GM11168 (cell line): ENCODE results near the gene DGKE.

Source experiments
- in situ Hi-C: fragments of 300-500 bp; cut with MboI; formaldehyde crosslinking; loops from one replicate; pipeline ENCODE4 v1.12.0; 2022; ENCODE audit warnings: low sequenced_read_pairs; ENCODE audit not compliant: unreplicated experiment

Gene DGKE

DNA sequence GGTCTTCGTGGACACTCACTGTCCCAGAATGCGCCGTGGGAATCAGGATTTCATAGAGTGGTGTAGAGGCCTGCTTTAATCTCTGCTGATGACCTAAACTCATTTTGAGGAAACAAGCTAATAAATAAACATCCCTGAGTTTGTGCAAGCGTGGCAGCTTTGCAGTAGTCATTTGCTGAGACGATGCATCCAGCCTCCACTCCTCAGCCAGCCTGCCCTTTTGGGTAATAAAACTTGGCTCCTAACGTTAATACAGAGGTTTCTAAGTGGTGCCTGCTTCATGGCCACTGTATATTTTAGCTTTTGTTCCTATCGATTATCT lies 1.3 kb downstream of the DGKE start:
- in situ Hi-C loops, result no loop called here

DNA sequence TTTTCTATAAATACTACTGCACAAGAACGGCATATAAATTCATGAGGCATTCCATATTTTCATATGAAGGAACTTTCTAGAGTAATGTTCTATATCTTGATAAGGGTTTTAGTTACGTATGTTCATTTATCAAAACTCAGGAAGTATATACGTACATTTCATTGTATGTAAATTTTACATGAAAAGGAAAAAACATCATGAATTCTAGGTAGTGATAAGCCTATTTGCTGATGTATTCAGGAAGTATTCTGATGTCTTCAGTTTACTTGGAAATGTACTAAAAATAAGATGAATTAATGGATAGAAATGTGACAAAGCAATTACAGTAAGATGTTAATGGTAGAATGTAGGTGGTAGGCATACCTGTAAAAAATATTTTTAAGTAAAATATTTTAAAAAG lies 4.7 kb downstream of the DGKE start:
- in situ Hi-C loops, result no loop called here

DNA sequence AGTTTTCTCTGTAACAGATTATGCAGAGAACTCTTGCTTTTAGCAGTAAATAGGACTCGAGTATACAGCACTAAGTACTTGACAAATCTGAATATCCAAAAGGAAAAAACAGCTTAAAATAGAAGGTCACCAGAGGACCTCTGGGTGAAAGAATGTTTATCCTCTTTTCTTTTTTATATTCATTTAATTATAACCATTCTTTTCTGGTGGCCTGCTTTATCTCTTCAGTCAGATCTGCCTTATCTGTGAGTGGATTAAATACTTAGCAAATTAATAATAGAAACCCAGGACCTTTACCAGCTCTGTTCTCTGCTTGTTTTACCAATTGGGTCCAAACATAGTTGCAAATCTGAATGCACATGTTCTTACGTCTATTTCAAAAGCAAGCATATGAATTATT lies 8.6 kb downstream of the DGKE start:
- in situ Hi-C loops, result no loop called here

DNA sequence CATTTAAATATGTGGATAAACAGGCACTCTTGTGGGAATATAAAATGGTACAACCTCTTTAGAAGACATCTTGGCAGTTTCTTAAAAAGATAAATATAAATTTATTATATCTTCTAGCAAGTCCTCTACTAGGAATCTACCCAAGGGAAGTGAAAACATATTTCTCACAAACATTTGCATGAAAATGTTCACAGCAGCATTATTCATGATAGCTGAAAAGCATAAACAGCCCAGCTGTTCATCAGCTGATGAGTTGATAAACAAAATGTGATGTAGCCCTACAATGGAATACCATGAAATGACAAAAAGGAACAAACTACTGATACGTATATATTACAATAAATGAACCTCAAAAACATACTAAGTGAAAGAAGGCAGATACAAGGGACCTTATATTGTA lies 12.0 kb downstream of the DGKE start:
- in situ Hi-C loops, result no loop called here

DNA sequence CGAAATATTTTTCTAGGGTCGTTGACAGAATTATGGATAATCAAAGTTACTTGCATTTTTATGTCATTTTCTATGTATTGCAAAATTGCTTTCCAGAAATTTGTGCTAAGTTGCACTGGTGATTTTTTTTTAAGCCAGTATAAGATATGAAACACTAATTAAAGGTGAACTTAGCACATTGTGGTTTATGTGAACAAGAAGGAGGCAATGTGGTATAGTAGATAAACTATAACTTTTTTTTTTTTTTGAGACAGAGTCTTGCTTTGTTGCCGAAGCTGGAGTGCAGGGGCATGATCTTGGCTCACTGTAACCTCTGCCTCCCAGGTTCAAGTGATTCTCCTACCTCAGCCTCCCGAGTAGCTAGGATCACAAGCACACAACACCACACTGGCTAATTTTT lies 13.2 kb downstream of the DGKE start:
- in situ Hi-C loops, result no loop called here

DNA sequence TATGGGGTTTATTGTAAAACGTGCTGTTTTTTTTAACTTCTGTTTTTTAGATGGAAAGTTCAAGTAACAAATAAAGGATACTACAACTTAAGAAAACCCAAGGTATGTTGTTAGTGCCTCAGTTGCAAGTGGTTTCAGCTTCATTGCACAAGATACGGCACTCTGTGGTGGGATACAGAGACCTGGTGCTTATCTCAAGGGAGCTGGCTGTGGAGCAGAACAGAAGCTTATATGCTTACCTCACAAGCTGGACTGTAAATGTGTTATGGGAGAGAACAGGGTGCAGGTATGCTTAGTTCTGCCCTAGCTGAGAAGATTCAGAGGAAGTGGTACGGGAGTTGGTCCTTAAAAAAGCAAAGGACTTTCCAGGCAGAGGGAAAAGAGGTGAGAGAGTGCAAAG lies 15.2 kb downstream of the DGKE start:
- in situ Hi-C loops, result no loop called here

DNA sequence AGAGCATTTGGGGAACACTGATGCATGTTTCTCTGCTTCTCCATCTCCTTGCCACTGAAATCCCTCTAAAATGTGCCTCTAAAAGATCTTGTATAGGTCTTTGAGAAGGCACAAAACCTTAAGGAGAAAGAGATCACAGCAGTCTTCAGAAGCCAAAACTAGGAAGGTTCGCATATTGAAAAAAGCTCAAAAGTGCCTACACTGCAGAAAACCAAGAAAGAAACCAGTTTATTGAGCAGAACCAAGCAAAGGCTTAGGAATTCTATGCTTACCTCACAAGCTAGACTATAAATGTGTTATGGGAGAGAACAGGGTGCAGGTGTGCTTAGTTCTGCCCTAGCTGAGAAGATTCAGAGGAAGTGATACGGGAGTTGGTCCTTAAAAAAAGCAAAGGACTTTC lies 16.6 kb downstream of the DGKE start:
- in situ Hi-C loops, result no loop called here

DNA sequence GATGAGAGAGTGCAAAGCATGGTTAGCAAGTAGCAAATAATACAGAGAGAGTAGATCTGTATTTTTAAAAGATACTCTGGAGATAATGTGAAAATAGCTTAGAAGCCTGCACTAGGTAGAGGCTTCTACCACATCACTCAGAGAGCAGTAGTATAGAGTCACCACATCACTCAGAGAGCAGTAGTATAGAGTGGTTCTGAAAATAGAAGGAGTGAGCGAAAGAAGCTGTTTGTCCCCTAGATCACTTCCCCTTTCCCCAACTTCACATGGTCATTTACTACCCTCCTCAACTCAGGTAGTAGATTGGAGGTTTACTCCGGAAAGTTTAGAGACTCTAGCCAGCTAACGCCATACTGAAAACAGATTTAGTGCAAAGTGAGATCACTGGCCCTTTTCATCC lies 17.1 kb downstream of the DGKE start:
- in situ Hi-C loops, result no loop called here

DNA sequence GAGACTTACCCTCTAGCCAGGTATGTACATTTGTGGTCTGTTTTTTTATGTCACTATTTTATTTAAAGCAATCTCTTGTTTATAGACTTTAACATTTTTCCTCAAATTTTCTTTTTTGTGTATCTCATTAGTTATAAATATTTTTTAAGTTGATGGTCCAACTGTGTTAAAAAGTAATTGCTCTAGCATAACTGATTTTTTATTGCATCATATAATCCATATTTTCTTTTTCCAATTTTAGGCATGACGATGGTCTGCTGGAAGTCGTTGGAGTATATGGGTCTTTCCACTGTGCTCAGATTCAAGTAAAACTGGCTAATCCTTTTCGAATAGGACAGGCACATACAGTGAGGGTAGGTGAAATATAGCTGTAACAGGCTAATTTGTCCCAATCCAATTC lies 27.9 kb downstream of the DGKE start:
- in situ Hi-C loops, result no loop called here

DNA sequence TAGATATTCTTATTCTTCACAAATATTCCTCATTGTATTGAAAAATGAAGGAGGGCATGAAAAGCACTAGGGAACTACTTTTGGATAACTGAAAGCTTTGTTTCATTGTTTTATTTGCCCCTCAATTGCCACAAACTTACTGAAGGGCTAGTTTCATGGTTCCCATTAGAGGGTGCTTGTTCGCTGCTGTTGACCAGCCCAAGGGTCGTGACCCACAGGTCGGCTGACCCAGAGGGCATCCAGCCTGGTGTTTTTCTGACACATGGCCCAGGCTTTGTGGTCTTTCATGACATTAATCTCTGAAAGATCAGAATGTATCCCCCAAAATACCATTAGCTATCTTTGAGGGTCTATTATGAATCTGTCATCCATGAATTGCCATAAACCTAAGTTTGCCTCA lies 30.0 kb downstream of the DGKE start:
- in situ Hi-C loops, result no loop called here

DNA sequence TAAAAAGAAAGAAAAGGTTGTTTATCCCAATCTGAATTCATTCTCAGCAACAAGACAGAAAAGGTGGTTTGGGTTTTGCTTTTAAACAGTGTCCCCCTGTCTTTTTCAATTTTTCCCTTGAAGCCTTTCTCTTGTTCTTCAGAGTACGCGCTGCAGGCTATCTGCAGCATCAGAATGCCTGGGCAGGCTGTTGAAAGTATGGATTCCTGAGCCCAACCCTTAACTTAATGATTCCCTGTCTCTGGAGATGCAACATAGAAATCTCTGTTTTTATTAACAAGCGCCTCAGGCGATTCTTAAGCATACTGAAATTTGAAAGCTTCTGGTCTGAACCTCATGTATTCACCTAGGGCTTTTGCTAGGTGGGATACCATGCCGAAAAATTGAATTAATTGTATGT lies 32.1 kb downstream of the DGKE start:
- in situ Hi-C loops, result no loop called here

DNA sequence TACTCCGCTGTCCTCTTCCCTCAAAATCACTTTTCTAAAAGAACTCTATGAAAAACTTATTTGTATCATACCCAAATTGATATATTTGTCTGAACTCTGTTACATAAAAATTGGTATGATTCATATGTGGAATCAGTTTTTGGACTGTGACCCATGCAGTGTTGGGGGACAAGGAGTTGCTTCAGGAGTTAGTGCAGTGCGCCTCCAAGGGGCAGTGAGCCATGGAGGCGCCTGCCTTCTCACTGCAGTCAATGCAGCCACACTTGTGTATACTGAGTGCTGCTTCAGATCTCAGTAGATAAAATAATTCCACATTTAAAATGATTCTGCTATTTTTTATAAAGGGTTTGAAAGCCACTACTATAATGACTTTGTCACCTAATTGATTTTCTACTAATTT lies 32.5 kb downstream of the DGKE start:
- in situ Hi-C loops, result no loop called here

DNA sequence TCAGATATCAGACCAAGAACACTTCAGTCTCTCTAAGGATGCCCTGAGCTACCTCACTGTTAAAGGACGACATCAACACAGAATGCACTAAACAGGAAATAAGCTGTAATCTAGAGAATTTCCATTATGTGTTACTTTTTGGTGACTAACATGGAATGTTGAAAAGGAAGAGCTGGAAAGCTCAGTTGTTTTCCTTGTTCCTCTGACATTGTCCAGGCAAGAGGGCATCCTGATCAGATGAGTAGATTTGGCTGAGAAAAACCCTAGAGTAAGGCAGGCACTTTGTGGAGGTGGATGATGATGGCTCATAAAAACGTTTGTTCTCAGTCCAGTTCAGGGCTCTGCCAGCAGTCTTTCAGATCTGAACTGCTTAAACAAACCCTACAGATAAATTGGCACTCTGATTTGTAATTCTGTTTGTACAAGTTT lies 34.0 kb downstream of the DGKE start:
- in situ Hi-C loops, result no loop called here

DNA sequence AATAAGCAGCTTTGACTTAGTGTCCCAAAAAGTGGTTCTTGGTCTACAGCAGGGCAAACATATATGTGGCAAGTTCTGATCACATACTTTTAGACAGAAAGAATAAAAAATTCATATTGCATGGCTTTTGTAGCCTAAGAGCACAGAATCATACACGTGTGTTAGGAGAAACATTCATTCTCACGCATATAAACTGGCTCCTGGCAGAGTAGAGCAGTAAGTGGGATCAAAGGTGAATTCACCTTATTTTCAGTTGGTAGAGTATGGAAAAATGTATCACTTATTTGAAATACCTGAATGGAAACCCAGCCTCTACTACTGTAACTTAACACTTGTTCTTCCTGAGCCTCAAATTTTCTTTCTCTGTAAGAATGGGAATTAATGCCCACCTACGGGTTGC lies 34.8 kb downstream of the DGKE start:
- in situ Hi-C loops, result no loop called here

DNA sequence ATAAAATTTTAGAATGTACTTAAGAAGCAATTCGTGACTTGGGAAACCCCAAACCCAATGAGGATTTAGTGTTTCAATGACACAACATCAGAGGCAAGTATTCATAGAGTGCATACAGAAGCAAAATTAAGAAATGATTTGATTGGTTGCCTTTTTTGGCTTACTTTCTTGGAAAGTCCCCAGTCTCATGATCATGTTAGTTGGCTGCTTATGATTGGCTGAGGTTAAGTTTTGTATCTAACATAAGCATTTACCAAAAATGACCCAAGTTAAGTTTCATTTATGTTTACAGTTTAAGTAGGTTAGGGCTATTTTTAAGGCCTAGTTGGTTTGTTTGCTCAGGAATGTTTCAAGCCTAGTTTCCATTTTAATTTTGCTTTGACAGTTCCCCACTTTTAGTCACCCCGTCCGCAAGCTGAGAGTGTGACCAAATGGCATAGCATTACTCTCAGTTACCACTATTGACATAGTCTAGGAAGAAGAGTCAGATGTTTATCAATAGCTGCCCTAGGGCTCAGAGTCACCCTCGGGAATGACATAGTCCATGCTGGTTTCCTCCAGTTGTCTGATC lies 36.2 kb downstream of the DGKE start:
- in situ Hi-C loops, result no loop called here

DNA sequence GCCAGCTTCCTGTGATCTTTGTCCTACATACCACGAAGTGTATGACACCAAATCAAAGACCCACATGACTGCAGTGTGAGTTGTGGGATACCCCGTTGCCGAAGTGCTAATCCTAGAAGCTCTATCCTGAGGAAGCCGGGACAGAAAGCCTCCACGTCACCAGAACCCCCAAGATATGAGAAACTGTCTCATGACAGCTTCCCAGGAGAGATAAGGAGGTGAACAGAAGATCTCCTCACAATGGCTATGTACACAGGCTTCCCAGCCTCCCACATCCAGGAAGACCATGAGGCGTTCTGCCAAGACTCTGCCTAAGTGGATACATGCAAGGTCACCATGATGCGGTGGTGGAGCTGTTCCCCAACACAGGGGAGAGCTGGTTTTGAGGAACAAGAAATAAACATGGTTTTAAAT lies 42.8 kb downstream of the DGKE start:
- in situ Hi-C loops, result no loop called here

DNA sequence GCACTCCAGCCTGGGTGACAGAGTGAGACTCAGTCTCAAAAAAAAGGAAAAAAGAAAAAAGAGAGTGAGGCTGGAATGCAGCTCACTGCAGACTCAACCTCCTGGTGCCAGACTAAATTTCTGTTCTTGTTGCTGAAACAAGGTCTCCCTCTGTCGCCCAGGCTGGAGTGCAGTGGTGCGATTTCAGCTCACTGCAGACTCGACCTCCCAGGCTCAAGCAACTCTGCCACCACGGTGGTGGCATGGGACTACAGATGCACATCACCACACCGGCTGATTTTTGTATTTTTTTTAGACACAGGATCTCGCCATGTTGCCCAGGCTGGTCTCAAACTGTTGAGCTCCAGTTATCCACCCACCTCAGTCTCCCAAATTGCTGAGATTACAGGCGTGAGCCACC lies 45.3 kb downstream of the DGKE start:
- in situ Hi-C loops, result no loop called here

DNA sequence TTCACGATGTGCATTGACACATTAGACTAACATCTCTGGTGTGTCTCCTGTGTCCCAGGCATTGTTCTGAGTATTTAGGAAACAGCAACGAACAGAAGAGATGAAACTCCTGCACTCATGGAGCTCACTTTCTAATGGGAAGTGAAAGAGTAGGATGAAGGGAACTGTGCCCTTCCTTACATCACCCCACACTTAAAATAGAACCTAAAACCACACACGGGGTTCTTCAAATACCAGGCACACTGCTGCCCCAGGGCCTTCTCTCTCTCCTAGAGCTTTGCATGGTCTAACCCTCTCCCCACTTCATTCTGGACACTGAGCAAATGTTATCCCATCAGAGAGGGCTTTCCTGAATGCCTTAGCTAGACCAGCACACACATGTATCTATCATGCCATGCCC lies 46.2 kb downstream of the DGKE start:
- in situ Hi-C loops, result no loop called here

DNA sequence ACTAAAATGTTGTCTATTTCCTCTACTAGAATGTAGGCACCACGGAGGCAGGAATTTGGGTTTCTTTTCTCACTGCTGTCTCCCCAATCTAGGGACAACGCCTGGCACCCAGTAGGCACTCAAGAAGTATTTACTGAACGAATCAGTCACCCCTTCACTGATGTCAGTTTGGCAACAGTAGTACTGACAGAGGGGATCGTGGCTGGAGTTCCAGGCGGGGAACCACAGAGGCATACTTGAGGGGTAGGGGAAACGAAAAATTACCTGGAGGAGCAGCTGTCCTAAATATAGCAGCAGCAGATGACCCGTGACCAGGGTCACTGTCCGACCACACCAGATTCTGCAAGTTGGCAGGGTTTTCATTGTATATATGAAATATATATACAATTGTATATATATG lies 46.6 kb downstream of the DGKE start:
- in situ Hi-C loops, result no loop called here

DNA sequence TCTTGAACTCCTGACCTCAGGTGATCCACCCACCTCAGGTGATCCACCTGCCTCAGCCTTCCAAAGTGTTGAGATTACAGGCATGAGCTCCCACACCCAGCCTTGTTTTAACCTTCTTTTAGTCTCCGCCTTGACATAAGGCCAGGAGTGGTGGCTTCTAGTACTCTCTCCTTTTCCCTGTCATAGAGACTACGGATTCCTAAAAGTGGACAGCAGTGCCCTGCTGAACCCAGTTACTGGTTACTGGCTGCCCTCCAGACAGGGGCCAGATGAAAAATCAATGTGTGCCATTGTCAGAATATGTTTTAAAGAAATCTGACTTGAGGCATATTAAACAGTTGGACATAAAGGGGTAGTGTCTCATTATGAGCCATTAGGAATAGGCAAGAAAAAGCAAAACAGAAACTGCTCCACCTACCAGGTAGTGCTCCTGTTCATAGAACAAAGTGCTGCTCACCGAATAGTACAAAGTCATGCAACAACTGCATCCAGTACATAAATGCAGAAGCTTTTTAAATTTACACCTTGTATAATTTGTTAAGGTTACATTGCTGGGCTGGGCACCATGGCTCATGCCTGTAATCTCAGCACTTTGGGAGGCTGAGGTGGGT lies 47.8 kb downstream of the DGKE start:
- in situ Hi-C loops, result no loop called here

DNA sequence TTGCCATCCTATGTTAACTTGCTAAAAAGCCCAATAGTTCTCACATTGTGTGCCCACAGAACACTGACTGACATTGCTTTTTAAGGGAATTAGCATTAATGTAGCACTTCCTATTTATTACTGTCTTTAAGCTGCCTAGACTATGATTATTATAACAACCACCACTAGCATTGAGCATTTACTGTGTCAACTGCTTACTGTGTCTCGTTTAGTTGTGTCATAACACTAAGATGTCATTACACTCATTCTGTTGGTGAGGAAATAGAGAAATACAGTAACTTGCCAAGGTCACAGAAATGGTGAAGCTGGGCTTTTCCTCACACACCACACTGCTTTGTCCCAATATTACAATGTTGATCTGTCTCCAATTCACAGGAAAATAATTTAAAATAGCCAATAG lies 49.7 kb downstream of the DGKE start:
- in situ Hi-C loops, result no loop called here

DNA sequence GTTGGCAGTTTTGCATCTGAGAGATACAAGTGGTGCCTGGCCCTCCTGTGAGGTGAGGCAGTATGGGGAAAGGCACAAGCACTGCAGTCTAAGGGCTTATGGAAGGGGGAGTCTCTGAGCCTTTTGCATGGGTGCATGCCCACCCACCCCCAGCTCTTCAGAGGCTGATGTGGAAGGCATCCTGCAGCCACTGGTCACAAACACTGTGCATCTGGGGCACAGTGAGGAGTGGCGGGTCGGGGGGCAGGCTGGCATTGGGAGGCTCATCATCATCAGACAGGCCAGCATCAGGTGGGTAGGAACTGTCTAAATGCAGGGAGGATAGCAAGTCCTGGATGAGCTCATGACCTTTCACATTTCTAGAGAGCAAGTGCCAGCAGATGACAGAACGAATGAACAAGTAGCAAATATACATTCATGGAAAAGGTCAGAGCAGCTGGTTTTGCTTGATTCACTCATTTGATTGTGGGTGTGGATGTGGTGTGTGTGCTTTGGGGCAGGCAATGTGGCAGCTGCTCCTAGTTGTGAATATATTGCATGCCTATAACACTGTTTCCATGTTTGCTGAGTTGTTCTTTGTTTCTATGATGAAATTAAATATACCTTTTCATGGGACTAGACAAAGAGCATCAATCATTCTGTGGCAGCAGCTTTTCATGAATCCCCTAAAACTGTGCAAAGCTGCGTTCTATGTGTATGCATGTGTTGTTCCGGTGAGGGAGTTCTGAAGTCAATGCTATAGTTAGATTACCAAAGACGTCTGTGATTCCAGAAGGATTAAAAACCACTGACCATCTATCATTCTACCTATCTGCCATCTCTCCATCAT lies 50.7 kb downstream of the DGKE start:
- in situ Hi-C loops, result no loop called here
